PC-9 (cell line): Measurements from ENCODE around the gene EXTL1.

Experiments
- CTCF ChIP-seq: fragments of 200-600 bp; sonication (generic); conservative IDR thresholded peaks from 2 replicates; pipeline ENCODE4 v1.6.1; 2017; ENCODE audit warnings: mixed run types, antibody characterized with exemption, mild to moderate bottlenecking, moderate library complexity
- EZH2 ChIP-seq: fragments of 200-600 bp; sonication (generic); IDR thresholded peaks from 2 replicates; pipeline ENCODE4 v1.8.0; 2017; ENCODE audit warnings: antibody characterized with exemption, low read depth

DNA sequence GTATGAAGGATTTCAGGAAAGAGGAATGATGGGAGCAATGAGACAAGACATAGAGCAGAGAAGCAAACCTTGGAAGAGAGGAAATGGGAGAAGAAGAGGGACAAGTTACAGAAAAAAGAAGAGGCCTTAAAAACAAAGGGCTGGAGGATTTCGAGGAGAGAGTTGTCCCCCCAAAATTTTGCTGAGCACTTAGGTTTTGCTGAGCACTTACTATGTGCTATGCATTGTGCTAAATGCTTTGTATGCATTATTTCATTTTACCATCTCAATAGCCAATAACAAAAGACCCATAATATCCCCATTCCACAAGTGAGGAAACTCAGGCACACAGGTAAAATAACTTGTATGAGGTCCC is 48.3 kb downstream of the EXTL1 start:
- TF ChIP-seq EZH2 (no peak), CTCF (no peak)
